Cardiac fibroblast (primary cell): ENCODE results near the gene SKAP1.
"Not testable (repeated sequence)": the region's sequence is repeated elsewhere in the genome, so short reads cannot be mapped to it uniquely, and the experiment has no call there.

Source experiments
- DNase-seq, 2 donors: peaks; one replicate each; pipeline versions ENCODE4 v3.0.0 to v3.0.0-alpha.2; 2010; ENCODE audit warnings: low read depth in 2 of 2
- H3K4me3 ChIP-seq, 2 donors: replicated peaks in 1 of 2; 1 replicate in 1 of 2; 2 replicates in 1 of 2; pipeline ENCODE4 v1.5.1; 2011; ENCODE audit warnings: low read depth in 2 of 2, low read length in 2 of 2, mild to moderate bottlenecking in 2 of 2, moderate library complexity in 1 of 2
- TF ChIP-seq, protein P1 (sequence below): IDR thresholded peaks from one replicate; pipeline ENCODE4 v1.5.1; 2011; ENCODE audit warnings: low read depth, mild to moderate bottlenecking, low read length, inconsistent platforms

Gene SKAP1

GRCh38 chr17:48215583-48216139, 214.4 kb downstream of the SKAP1 start:
- DNase-seq: peak; percentile 51 to 65
- no peak overlapping the region for H3K4me3 ChIP-seq
- TF ChIP-seq, protein P1, sequence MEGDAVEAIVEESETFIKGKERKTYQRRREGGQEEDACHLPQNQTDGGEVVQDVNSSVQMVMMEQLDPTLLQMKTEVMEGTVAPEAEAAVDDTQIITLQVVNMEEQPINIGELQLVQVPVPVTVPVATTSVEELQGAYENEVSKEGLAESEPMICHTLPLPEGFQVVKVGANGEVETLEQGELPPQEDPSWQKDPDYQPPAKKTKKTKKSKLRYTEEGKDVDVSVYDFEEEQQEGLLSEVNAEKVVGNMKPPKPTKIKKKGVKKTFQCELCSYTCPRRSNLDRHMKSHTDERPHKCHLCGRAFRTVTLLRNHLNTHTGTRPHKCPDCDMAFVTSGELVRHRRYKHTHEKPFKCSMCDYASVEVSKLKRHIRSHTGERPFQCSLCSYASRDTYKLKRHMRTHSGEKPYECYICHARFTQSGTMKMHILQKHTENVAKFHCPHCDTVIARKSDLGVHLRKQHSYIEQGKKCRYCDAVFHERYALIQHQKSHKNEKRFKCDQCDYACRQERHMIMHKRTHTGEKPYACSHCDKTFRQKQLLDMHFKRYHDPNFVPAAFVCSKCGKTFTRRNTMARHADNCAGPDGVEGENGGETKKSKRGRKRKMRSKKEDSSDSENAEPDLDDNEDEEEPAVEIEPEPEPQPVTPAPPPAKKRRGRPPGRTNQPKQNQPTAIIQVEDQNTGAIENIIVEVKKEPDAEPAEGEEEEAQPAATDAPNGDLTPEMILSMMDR: peak; percentile 63

GRCh38 chr17:48213797-48214196, 216.2 kb downstream of the SKAP1 start:
- TF ChIP-seq, protein P1: no peak
- DNase-seq: no peak
- no peak overlapping the region for H3K4me3 ChIP-seq

GRCh38 chr17:48211787-48212186, 218.2 kb downstream of the SKAP1 start:
- H3K4me3 ChIP-seq: no peak overlapping the region
- TF ChIP-seq, protein P1: no peak
- no peak for DNase-seq

DNA sequence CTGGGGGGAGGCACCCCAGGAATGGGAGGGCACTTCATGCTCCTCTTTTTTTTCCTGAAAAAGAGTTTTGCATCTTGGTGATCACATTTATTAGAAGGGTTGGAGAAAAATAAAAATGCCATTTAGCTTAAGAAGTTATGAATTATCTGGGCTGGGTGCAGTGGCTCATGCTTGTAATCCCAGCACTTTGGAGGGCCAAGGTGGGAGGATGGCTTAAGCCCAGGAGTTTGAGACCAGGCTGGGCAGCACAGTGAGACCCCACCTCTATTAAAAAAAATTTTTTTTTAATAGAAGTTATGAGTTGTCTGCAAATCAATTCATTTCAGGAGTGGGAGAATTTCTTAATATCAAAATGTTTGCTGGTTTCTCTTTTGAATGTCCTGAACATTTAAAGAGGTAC, 219.0 kb downstream of the SKAP1 start:
- TF ChIP-seq, protein P1: no peak
- no peak overlapping the region for H3K4me3 ChIP-seq
- no peak for DNase-seq

GRCh38 chr17:48209973-48210372, 220.0 kb downstream of the SKAP1 start:
- TF ChIP-seq, protein P1: no peak
- no peak for DNase-seq
- H3K4me3 ChIP-seq: no peak overlapping the region

DNA sequence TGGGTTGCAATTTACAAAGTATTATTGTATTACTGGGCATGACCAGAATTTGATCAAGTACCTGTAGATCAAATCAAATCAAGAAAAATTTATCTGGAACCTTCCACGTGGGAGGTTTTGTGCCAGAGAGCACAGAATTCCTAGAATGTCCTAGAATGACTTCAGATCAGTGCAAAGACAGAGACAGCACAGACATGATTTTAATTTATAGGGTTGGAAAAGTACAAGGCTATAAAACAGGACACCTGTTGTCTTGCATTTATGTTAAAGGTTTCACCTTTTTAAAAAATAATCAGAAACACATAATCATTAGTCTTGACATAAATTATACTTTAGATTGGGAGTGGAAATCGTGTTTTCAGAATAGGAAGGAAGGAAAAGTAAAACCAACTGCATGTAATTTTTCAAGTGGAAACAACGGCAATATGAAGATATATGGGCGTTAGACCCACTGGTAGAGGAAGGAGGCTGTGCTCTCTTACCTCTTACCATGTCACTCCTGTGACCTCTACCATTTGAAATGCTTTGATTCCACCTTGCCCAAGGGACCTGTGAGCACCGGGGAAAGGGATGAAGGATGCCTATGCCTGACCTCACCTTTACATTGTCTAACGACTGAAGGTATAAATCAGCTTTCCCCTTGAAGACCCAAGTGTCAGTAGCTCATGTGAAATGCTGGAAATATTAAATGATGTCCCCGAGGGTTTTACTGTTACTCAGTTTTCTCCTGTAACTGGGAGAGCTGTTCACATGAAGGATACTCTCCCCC, 222.1 kb downstream of the SKAP1 start:
- TF ChIP-seq, protein P1: no peak
- H3K4me3 ChIP-seq: no peak overlapping the region
- DNase-seq: no peak

GRCh38 chr17:48207036-48207435, 223.0 kb downstream of the SKAP1 start:
- DNase-seq: peak in 1 of 2 donors; percentile 21
- H3K4me3 ChIP-seq: not testable (repeated sequence)
